Adrenal gland (tissue), 12 donors: ENCODE measurements around the gene CFAP99. TPM values are rescaled to one million over a fixed set of nuclear protein-coding genes. Genes with fewer than 3 reads are reported as not detected.

Experiments used
- DNase-seq, 7 donors: peaks; one replicate each; pipeline ENCODE4 v3.0.0-alpha.2; 2019 to 2020
- H3K27ac ChIP-seq, 5 donors: fragments of 200-600 bp; sonication (generic) in 4 of 5; 1 replicate in 3 of 5; 2 replicates in 2 of 5; pipeline versions ENCODE4 v1.5.1 to v1.8.0; 2016 to 2020; ENCODE audit warnings: mild to moderate bottlenecking in 1 of 5
- H3K27me3 ChIP-seq: fragments of 200-600 bp; 2 replicates; pipeline ENCODE4 v1.8.0; 2021
- H3K36me3 ChIP-seq, 2 donors: fragments of 200-600 bp; replicated peaks in 1 of 2; 1 replicate in 1 of 2; 2 replicates in 1 of 2; pipeline versions ENCODE4 v1.5.1 to v1.8.0; 2018 to 2022
- H3K4me1 ChIP-seq, 2 donors: fragments of 200-600 bp; replicated peaks in 1 of 2; 1 replicate in 1 of 2; 2 replicates in 1 of 2; pipeline versions ENCODE4 v1.5.1 to v1.8.0; 2018 to 2021
- H3K4me3 ChIP-seq, 4 donors: fragments of 200-600 bp; sonication (generic) in 3 of 4; one replicate each; pipeline ENCODE4 v1.5.1; 2016 to 2018
- H3K9me3 ChIP-seq, 3 donors: fragments of 200-600 bp; sonication (generic) in 1 of 3; replicated peaks in 1 of 3; 1 replicate in 2 of 3; 2 replicates in 1 of 3; pipeline versions ENCODE4 v1.5.1 to v1.8.0; 2016 to 2021
- POLR2A ChIP-seq, 2 donors: fragments of 450-650 bp; IDR thresholded peaks; one replicate each; pipeline ENCODE4 v1.6.1; 2017; ENCODE audit warnings: antibody characterized with exemption in 2 of 2, mild to moderate bottlenecking in 2 of 2, moderate library complexity in 1 of 2
- WGBS, 4 donors: extraction: QIAGEN DNeasy Blood & Tissue Kit in 2 of 4; methylation state at CpG; one replicate each; pipeline versions ENCODE4 v1.1.5 to v1.1.7; 2013 to 2017; 5-methylcytosine and 5-hydroxymethylcytosine counted together
- intact Hi-C, 2 donors: fragments of 100-400 bp; cut with DNase I; formaldehyde crosslinking; loops; one replicate each; pipeline versions ENCODE4 v1.14.1 to v1.15.0; 2022 to 2023
- polyA plus RNA-seq, 3 donors: library from polyadenylated mRNA; stranded (reverse); fragments of 200-250 nt in 2 of 3; fragments of 350-450 nt in 1 of 3; fragmentation: Illumina TruSeq in 1 of 3; extraction: RNeasy Lipid Tissue Mini Kit (QIAGEN cat#74804) in 1 of 3; gene quantifications; one replicate each; pipeline ENCODE4 v1.2.3, GENCODE V29; 2013 to 2014
- total RNA-seq, 9 donors: library from RNA; depleted of rRNA in 4 of 9; stranded (reverse); fragments of >200 nt in 4 of 9; fragments of 120-200 nt in 1 of 9; fragmentation: NEBNext Ultra II Directional in 1 of 9; extraction: Animal tissue kit (Norgen Biotek cat#: 25700) in 1 of 9; gene quantifications; one replicate each; pipeline versions ENCODE4 v1.1.0 to v1.2.4, GENCODE V29; 2013 to 2023
- TF ChIP-seq, protein P1 (sequence below), 6 experiments: fragments of 450-650 bp in 4 of 6; fragments of 200-600 bp in 2 of 6; sonication (generic) in 1 of 6; IDR thresholded peaks; 1 replicate in 5 of 6; 2 replicates in 1 of 6; pipeline versions ENCODE4 v1.5.1 to v1.8.0; 2016 to 2021; ENCODE audit warnings: antibody characterized with exemption in 6 of 6, mild to moderate bottlenecking in 2 of 6, moderate library complexity in 1 of 6
- donor health status: healthy with polysubstance abuse.
- donor health status: Bipolar disorder and iron deficiency.
- donor health status: DM: yes; HTN: yes; CAD: no.
- donor health status: DM: no; HTN: no; CAD: no.
- donor health status: DM: no; HTN: no; CAD: no.
- donor health status: DM: yes; HTN: yes; CAD: no.

Gene CFAP99
- total and polyA plus RNA-seq, 12 donors, result 0.18 to 5.0 (median 3.2) TPM

DNA sequence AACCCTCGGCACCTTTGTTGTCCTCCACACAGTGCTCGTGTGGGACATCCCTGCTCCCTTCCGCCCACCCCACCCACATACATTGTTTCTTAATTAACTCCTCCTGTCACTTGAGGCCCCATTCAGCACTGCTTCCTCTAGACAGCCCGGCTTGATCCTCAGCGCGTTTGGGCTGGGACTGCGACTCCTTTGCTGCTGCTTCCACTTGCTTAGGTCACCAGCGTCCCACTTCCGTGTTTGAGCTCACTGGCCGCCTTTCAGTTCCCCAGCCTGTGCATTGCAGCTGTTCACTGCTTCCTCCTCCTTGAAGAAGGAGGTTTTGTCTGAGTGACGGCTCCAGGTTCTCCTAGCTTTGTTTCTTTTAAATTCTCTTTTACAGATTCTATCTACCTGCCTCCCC lies 66.2 kb downstream of the CFAP99 start:
- Histone ChIP-seq H3K27ac (peak overlapping the region in 2 of 5 donors; percentile 50 to 54), H3K4me3 (no peak overlapping the region), H3K36me3 (no peaks in the 10 kb centered on the region), H3K27me3 (no peaks in the 10 kb centered on the region), H3K4me1 (peaks cover 32 to 80% of the 10 kb centered on the region in 2 donors), H3K9me3 (no peaks in the 10 kb centered on the region)
- DNase-seq, result peak; percentile 40 to 85 (median 67)
- 57 to 72% (median 69%) methylated on average over 11 of the region's 11 CpGs for WGBS, 4 donors
- TF ChIP-seq, protein P1, sequence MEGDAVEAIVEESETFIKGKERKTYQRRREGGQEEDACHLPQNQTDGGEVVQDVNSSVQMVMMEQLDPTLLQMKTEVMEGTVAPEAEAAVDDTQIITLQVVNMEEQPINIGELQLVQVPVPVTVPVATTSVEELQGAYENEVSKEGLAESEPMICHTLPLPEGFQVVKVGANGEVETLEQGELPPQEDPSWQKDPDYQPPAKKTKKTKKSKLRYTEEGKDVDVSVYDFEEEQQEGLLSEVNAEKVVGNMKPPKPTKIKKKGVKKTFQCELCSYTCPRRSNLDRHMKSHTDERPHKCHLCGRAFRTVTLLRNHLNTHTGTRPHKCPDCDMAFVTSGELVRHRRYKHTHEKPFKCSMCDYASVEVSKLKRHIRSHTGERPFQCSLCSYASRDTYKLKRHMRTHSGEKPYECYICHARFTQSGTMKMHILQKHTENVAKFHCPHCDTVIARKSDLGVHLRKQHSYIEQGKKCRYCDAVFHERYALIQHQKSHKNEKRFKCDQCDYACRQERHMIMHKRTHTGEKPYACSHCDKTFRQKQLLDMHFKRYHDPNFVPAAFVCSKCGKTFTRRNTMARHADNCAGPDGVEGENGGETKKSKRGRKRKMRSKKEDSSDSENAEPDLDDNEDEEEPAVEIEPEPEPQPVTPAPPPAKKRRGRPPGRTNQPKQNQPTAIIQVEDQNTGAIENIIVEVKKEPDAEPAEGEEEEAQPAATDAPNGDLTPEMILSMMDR (IDR thresholded peaks at IDR 0.05), result no peak
- TF ChIP-seq POLR2A (IDR thresholded peaks at IDR 0.05), result no peak
- intact Hi-C loops, result no loop called here

DNA sequence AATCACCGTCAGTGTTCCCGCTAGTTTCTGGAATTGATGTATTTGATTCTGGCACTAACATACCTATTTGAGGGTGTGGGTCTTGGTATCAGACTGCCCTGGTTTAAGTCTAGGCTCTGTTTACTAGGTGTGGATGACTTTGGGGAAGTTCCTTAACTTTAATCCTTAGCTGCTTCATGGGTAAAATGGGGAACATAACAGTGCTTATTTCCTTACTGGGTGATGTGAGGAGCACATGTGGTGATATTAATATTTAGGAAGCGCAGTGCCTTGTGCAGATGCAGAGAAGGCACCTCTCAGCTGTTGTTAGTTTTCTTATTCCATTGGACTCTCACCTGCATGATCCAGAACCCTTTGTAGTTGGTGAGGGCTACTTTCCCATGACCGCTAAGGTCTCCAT lies 67.2 kb downstream of the CFAP99 start:
- TF ChIP-seq, protein P1 (IDR thresholded peaks at IDR 0.05), result no peak
- no peak for TF ChIP-seq POLR2A (IDR thresholded peaks at IDR 0.05)
- no peak overlapping the region for H3K4me3 ChIP-seq
- no peaks in the 10 kb centered on the region for H3K9me3 ChIP-seq
- peaks cover 0 to 6% of the 10 kb centered on the region in 2 donors for H3K36me3 ChIP-seq
- intact Hi-C loops, result no loop called here
- no peaks in the 10 kb centered on the region for H3K27me3 ChIP-seq
- peaks cover 29 to 87% of the 10 kb centered on the region in 2 donors for H3K4me1 ChIP-seq
- H3K27ac ChIP-seq, result peak overlapping the region in 1 of 5 donors; percentile 54
- no peak for DNase-seq
- 89 to 94% (median 91%) methylated on average over 4 of the region's 4 CpGs for WGBS, 4 donors

DNA sequence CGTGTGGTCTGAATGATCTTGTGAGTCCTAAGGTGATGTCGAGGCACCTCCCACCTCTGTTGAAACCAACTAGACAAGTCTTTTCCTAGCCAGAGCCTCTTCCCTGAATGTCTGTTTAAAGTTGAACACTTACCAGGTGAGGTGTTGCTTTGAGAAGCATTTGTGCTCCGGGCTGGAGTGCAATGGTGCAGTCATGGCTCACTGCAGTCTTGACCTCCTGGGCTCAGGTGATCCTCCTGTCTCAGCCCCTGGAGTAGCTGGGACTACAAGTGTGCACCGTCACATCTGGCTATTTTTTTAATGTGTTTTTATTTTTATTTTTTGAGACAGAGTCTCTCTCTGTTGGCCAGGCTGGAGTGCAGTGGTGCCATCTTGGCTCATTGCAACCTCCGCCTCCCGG lies 68.2 kb downstream of the CFAP99 start:
- Histone ChIP-seq H3K4me1 (peaks cover 20 to 77% of the 10 kb centered on the region in 2 donors), H3K27me3 (no peaks in the 10 kb centered on the region), H3K9me3 (no peaks in the 10 kb centered on the region), H3K36me3 (peaks cover 0 to 16% of the 10 kb centered on the region in 2 donors), H3K4me3 (no peak overlapping the region), H3K27ac (no peak overlapping the region)
- 92 to 96% (median 95%) methylated on average over 6 of the region's 6 CpGs for WGBS, 4 donors
- no peak for TF ChIP-seq POLR2A (IDR thresholded peaks at IDR 0.05)
- TF ChIP-seq, protein P1 (IDR thresholded peaks at IDR 0.05), result no peak
- no peak for DNase-seq
- intact Hi-C loops, result no loop called here

DNA sequence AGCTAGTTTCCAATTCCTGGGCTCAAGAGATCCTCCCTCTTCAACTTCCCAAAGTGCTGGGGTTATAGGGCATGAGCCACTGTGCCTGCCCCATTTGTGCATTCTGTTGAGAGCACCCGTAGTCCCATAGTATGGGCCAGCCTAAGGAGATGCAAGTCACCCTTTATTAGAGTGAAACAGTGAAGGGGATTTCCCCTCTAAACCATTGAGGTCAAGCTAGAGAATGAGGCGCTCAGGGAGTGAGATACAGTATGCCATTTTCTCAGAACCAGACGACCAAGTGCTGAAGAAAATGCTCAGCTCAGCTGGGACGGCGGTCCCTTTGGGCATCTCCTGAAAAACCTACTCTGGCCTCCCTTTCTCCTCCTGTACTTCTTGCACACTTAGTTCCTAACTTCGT lies 68.9 kb downstream of the CFAP99 start:
- H3K4me1 ChIP-seq, result peaks cover 14 to 70% of the 10 kb centered on the region in 2 donors
- TF ChIP-seq POLR2A (IDR thresholded peaks at IDR 0.05), result no peak
- TF ChIP-seq, protein P1 (IDR thresholded peaks at IDR 0.05), result no peak
- WGBS, 4 donors, result 85 to 95% (median 87%) methylated on average over 4 to 6 of the region's 6 CpGs

More for the DNA sequence above, 68.9 kb downstream of the CFAP99 start:
- Histone ChIP-seq H3K9me3 (no peaks in the 10 kb centered on the region), H3K36me3 (peaks cover 0 to 21% of the 10 kb centered on the region in 2 donors), H3K27ac (peak overlapping the region in 1 of 5 donors; percentile 16), H3K27me3 (no peaks in the 10 kb centered on the region), H3K4me3 (no peak overlapping the region)
- intact Hi-C loops, result no loop called here
- DNase-seq, result no peak
